ENCODE results near the gene LZTS2.

DNA sequence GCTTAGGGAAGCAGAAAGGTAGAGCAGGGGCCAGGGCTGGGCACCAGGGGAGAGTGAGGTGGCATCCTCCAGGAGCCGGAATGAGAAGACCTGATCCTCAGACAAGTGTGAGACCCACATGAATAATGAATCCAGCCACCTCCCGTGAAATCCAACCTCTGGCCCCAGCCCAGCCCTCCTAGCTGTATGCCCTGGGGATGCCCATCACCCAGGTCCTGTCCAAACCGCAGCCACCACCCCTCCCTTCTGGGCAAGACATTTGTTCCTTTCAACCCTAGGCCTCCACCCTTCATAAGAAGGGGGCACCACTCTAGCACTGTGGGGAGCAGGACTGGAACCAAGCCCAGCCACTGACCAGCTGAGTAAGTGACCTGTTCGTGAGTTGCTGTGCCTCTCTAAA lies 21.6 kb downstream of the LZTS2 start:
- TF ChIP-seq SP1 (IDR thresholded peaks at IDR 0.05): no peak
- no peak for TF ChIP-seq LEF1 (IDR thresholded peaks at IDR 0.05; ENCODE audit: borderline replicate concordance)
- TF ChIP-seq BHLHE40 (IDR thresholded peaks at IDR 0.05; ENCODE audit: borderline replicate concordance): no peak
- TF ChIP-seq SUZ12 (IDR thresholded peaks at IDR 0.05): no peak
- no peak for TF ChIP-seq FOXM1 (IDR thresholded peaks at IDR 0.05; ENCODE audit: borderline replicate concordance)
- no peak for TF ChIP-seq TARDBP (IDR thresholded peaks at IDR 0.05)
- TF ChIP-seq, protein P1, sequence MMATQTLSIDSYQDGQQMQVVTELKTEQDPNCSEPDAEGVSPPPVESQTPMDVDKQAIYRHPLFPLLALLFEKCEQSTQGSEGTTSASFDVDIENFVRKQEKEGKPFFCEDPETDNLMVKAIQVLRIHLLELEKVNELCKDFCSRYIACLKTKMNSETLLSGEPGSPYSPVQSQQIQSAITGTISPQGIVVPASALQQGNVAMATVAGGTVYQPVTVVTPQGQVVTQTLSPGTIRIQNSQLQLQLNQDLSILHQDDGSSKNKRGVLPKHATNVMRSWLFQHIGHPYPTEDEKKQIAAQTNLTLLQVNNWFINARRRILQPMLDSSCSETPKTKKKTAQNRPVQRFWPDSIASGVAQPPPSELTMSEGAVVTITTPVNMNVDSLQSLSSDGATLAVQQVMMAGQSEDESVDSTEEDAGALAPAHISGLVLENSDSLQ (IDR thresholded peaks at IDR 0.05): no peak
- TF ChIP-seq ZNF384 (IDR thresholded peaks at IDR 0.05): no peak
- TF ChIP-seq FOXA1 (IDR thresholded peaks at IDR 0.05): no peak
- no peak for TF ChIP-seq HDGF (IDR thresholded peaks at IDR 0.05; ENCODE audit: borderline replicate concordance)
- no peak for TF ChIP-seq L3MBTL2 (conservative IDR thresholded peaks at IDR 0.05)
- no peak for TF ChIP-seq ARNT (IDR thresholded peaks at IDR 0.05)

Data from HEK293T (cell line).